ENCODE results near the gene HSPBAP1. TPM values are rescaled to one million over a fixed set of nuclear protein-coding genes. Genes with fewer than 3 reads are reported as not detected.

HSPBAP1 gene
- total and polyA plus RNA-seq, 9 of the 15 experiments (the other 6 are each of a cell fraction or from before 2014, with no cell fraction given), result 2.1 to 4.5 (median 3.4) TPM

DNA sequence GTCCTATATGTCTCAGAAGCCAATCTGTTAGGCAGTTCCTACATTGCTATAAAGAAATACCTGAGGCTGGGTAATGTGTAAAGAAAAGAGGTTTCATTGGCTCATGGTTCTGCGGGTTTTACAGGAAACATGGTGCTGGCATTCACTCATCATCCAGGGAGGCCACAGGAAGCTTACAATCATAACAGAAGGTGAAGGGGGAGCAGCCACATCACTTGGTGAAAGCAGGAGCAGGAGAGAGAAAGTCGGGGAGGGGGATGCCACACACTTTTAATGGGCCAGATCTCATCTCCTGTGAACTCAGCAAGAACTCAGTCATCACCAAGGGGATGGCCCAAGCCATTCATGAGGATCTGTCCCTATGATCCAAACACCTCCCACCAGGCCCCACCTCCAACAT lies 10.3 kb upstream of the HSPBAP1 start (continued):
- TF ChIP-seq ZNF707 (CRISPR knock-in tag; conservative IDR thresholded peaks at IDR 0.05) (no peak), SP1 (CRISPR knock-in tag; IDR thresholded peaks at IDR 0.05) (no peak), TSHZ1 (CRISPR knock-in tag; IDR thresholded peaks at IDR 0.05) (no peak)
- TF ChIP-seq, protein P1, sequence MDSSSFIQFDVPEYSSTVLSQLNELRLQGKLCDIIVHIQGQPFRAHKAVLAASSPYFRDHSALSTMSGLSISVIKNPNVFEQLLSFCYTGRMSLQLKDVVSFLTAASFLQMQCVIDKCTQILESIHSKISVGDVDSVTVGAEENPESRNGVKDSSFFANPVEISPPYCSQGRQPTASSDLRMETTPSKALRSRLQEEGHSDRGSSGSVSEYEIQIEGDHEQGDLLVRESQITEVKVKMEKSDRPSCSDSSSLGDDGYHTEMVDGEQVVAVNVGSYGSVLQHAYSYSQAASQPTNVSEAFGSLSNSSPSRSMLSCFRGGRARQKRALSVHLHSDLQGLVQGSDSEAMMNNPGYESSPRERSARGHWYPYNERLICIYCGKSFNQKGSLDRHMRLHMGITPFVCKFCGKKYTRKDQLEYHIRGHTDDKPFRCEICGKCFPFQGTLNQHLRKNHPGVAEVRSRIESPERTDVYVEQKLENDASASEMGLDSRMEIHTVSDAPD (CRISPR knock-in tag; IDR thresholded peaks at IDR 0.05), result no peak

DNA sequence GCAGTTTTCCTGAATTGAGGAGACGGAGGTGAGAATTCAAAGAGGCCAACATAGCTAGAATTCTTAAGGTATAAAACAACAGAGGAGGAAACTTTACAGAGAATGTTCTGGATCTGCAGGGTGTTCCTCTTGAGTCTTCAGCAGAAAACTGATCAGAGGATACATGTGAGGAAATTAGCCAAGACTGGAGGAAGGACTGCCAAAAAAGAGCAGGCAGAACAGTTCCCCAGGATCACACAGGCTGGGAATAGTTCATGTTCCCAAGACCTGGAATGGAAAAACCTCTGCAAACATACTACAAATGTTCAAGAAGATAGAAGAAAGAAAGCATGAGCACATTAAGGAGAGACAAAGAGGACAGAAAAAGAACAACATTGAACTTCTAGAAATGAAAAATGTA lies 8.7 kb upstream of the HSPBAP1 start:
- intact Hi-C loops (cut with micrococcal nuclease), result no loop called here
- WGBS (ENCODE audit: insufficient coverage, low coverage, missing lambda C conversion rate), result 60% methylated on average over 1 of the region's 1 CpG
- Histone ChIP-seq H3K4me3 (no peak overlapping the region), H3K4me1 (replicated peaks in 1 of 2; ENCODE audit: control insufficient read depth in 2 of 2, insufficient read depth in 2 of 2, low read length in 2 of 2) (no peaks in the 10 kb centered on the region), H3K36me3 (ENCODE audit: control insufficient read depth, insufficient read depth, low read length) (no peaks in the 10 kb centered on the region), H3K79me2 (ENCODE audit: control insufficient read depth, insufficient read depth, low read length) (no peaks in the 10 kb centered on the region), H3K27ac (ENCODE audit: extremely low read depth, low read depth, low read length) (no peak overlapping the region), H2AFZ (ENCODE audit: low read depth, low read length) (no peak overlapping the region), H3K9me1 (ENCODE audit: control insufficient read depth, insufficient read depth, low read length) (no peaks in the 10 kb centered on the region), H3K4me2 (ENCODE audit: insufficient read depth, low read length) (no peak overlapping the region), H3K27me3 (ENCODE audit: control insufficient read depth in 2 of 2, insufficient read depth in 2 of 2, low read length in 2 of 2) (no peaks in the 10 kb centered on the region), H4K20me1 (replicated peaks; ENCODE audit: control insufficient read depth, insufficient read depth, low read length) (no peaks in the 10 kb centered on the region), H3K9me3 (replicated peaks; ENCODE audit: control insufficient read depth, insufficient read depth, low read depth, low read length) (no peaks in the 10 kb centered on the region), H3K9ac (ENCODE audit: insufficient read depth in 1 of 2, low read depth in 2 of 2, low read length in 2 of 2) (no peak overlapping the region)
- FAIRE-seq (no peak), DNase-seq (ENCODE audit: extremely low read depth in 1 of 4, low spot score in 3 of 4) (no peak), ATAC-seq (no peak)
- CTCF ChIA-PET (ENCODE audit: low intra/inter-chr PET ratio), result no interaction called here
- BruUV-seq (replicated peaks), result no TSS peak
- TF ChIP-seq, protein P2, sequence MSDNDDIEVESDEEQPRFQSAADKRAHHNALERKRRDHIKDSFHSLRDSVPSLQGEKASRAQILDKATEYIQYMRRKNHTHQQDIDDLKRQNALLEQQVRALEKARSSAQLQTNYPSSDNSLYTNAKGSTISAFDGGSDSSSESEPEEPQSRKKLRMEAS (CRISPR knock-in tag; IDR thresholded peaks at IDR 0.05), result no peak
- TF ChIP-seq NFRKB (IDR thresholded peaks at IDR 0.05; ENCODE audit: low read depth) (no peak), CREB1 (IDR thresholded peaks at IDR 0.05) (no peak), CREB1 (CRISPR knock-in tag; IDR thresholded peaks at IDR 0.05) (no peak)
- in situ Hi-C loops (cut with MboI), result no loop called here
- POLR2A ChIA-PET, result no interaction called here
